Activated T-cell treated with anti-CD3 and anti-CD28 coated beads, Interleukin-2, amount 50 U/mL, for 48 hours (primary cell): Measurements from ENCODE around the gene HSF2.

Source experiments
- DNase-seq, 2 experiments: peaks; one replicate each; pipeline ENCODE4 v3.0.0-alpha.2; 2020

The HSF2 gene

GRCh38 chr6:122399348-122400120, at the start of gene HSF2:
TSS of gene HSF2 (plus strand) at chr6:122399652. CDS start at chr6:122399738, 86 bp downstream.
- DNase-seq: peak; percentile 92 to 94

- DNase-seq: no peak
Measured at GRCh38 chr6:122352981-122353664, 46.3 kb upstream of the HSF2 start.

- no peak for DNase-seq
Measured at GRCh38 chr6:122360809-122361208, 38.6 kb upstream of the HSF2 start.

- DNase-seq: no peak
Measured at GRCh38 chr6:122361314-122361979, 38.0 kb upstream of the HSF2 start.

GRCh38 chr6:122363769-122364483, 35.5 kb upstream of the HSF2 start:
- DNase-seq: no peak

- DNase-seq: no peak
Measured at GRCh38 chr6:122365775-122366403, 33.6 kb upstream of the HSF2 start.

- no peak for DNase-seq
Measured at GRCh38 chr6:122367171-122367570, 32.3 kb upstream of the HSF2 start.

- no peak for DNase-seq
Measured at GRCh38 chr6:122369536-122369935, 29.9 kb upstream of the HSF2 start.

- no peak for DNase-seq
Measured at GRCh38 chr6:122372647-122373046, 26.8 kb upstream of the HSF2 start.

- no peak for DNase-seq
Measured at GRCh38 chr6:122374307-122374706, 25.1 kb upstream of the HSF2 start.

- DNase-seq: no peak
Measured at GRCh38 chr6:122376246-122376645, 23.2 kb upstream of the HSF2 start.

GRCh38 chr6:122381494-122382265, 17.8 kb upstream of the HSF2 start:
- DNase-seq: peak; percentile 39 to 60

GRCh38 chr6:122385857-122386612, 13.4 kb upstream of the HSF2 start:
- no peak for DNase-seq

- DNase-seq: no peak
Measured at GRCh38 chr6:122388945-122389344, 10.5 kb upstream of the HSF2 start.

GRCh38 chr6:122389704-122390372, 9.6 kb upstream of the HSF2 start:
- no peak for DNase-seq

GRCh38 chr6:122392564-122393350, 6.7 kb upstream of the HSF2 start:
- no peak for DNase-seq

- DNase-seq: peak; percentile 26 to 31
Measured at GRCh38 chr6:122393351-122393896, 6.0 kb upstream of the HSF2 start.

GRCh38 chr6:122394016-122394415, 5.4 kb upstream of the HSF2 start:
- no peak for DNase-seq

- DNase-seq: no peak
Measured at GRCh38 chr6:122399055-122399347, 451 bp upstream of the HSF2 start.

- peak in 1 of 2 experiments; percentile 56 for DNase-seq
Measured at GRCh38 chr6:122400121-122400450, 634 bp downstream of the HSF2 start.
